GM12872 (cell line): ENCODE data around the gene HYAL3.

Experiments used
- TF ChIP-seq, protein P1 (sequence below): IDR thresholded peaks from 3 replicates; pipeline ENCODE4 v1.5.1; 2011; ENCODE audit warnings: low read depth, mild to moderate bottlenecking, low read length, moderate library complexity; ENCODE audit not compliant: insufficient read depth

Gene HYAL3

DNA sequence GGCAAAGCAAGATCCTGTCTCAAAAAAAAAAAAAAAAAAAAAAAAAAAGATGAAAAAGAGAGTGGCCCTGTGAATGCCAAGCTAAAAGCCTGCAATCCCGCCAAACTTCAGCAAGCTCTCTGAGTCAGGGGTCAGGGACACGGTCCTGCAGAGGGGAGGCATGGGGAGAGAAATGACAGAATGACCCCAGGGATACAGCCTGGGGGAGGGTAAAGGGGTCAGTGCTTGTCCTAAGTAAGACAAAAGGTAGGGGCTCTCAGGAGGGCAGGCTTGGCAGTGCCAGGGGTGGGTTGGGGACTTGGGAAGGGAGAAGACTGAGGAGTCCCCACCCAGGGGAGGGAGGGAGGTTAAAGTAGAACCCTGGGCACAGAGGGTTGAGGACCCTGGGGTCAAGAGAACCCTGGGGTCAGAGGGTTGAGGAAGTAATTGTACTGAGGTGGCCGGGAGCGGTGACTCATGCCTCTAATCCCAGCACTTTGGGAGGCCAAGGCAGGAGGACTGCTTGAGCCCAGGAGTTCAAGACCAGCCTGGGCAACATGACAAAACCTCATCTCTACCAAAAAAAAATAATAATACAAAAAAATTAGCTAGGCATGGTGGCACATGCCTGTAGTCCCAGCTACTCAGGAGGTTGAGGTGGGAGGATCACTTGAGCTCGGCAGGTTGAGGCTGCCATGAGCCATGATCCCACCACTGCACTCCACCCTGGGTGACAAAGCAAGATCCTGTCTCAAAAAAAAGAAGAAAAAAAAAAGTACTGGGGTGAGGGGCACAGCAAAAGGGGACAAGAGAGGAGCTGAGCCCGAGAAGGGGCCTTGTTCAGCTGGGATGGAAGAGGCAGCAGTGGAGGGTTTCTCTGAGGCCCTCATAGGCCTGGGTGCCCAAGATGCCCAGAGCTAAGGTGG, 35.5 kb downstream of the HYAL3 start:
- TF ChIP-seq, protein P1, sequence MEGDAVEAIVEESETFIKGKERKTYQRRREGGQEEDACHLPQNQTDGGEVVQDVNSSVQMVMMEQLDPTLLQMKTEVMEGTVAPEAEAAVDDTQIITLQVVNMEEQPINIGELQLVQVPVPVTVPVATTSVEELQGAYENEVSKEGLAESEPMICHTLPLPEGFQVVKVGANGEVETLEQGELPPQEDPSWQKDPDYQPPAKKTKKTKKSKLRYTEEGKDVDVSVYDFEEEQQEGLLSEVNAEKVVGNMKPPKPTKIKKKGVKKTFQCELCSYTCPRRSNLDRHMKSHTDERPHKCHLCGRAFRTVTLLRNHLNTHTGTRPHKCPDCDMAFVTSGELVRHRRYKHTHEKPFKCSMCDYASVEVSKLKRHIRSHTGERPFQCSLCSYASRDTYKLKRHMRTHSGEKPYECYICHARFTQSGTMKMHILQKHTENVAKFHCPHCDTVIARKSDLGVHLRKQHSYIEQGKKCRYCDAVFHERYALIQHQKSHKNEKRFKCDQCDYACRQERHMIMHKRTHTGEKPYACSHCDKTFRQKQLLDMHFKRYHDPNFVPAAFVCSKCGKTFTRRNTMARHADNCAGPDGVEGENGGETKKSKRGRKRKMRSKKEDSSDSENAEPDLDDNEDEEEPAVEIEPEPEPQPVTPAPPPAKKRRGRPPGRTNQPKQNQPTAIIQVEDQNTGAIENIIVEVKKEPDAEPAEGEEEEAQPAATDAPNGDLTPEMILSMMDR = no peak

DNA sequence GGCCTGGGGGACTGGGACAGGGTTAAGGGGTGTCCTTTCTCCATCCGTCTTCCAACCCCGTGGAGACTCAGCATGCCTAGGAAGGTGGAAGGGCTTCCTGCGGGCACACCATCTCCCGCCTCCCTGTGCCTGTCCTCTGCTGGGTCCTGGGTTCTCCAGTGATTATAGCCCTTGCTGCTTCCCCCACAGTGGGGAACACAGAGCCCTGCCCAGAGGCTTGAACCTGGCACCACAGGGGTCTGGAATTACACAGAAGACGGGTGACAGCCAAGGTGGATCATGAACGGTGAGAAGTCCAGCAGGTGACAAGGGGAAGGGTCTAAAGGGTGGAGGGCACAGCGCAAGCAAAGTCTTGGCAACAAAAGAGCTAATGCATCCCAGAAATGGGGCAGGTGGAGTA, 36.4 kb downstream of the HYAL3 start:
- TF ChIP-seq, protein P1 = no peak

DNA sequence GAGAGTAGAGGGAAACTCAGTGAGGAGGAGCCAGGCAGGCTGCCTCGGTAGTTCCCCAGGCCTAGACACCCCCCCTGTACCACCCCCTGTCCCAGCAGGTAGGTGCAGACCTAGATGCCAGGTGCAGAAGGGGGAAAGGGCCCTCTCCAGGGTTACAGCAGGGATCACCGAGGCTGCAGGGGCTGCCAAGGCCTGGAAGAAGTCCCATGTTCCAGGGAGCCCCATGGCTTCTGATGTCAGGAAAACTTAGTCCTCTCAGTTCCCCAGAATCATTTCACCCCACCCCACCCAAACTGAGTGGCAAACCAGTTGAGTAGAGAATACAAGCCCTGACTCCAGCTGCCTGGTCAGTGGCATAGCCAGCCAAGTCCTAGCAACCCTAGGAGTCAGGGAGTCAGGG, 37.7 kb downstream of the HYAL3 start:
- TF ChIP-seq, protein P1 = no peak

DNA sequence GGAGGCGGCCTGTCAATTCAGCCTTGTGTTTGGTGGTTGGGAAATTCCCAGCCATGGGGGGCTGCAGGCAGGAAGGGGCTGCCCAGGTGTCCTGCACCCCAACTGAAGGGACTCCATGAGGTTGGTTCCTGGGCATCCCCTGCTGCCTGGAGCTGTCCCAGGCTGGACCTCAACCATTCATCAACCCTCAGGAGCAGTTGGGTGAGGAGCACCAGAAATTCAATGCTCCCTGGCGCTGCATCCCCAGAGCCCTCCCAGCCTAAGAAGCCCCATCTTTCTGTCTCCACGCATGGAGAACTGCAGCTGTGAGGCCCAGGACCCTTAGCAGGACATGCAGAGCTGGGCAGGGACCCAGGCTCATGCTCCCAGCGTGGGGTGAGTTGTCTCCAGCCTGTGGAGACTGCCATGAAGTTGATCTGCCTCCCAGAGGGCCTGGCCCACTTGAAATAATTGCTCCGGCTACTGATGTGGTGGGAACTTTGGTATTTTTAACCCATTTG, 38.2 kb downstream of the HYAL3 start:
- TF ChIP-seq, protein P1 = no peak

DNA sequence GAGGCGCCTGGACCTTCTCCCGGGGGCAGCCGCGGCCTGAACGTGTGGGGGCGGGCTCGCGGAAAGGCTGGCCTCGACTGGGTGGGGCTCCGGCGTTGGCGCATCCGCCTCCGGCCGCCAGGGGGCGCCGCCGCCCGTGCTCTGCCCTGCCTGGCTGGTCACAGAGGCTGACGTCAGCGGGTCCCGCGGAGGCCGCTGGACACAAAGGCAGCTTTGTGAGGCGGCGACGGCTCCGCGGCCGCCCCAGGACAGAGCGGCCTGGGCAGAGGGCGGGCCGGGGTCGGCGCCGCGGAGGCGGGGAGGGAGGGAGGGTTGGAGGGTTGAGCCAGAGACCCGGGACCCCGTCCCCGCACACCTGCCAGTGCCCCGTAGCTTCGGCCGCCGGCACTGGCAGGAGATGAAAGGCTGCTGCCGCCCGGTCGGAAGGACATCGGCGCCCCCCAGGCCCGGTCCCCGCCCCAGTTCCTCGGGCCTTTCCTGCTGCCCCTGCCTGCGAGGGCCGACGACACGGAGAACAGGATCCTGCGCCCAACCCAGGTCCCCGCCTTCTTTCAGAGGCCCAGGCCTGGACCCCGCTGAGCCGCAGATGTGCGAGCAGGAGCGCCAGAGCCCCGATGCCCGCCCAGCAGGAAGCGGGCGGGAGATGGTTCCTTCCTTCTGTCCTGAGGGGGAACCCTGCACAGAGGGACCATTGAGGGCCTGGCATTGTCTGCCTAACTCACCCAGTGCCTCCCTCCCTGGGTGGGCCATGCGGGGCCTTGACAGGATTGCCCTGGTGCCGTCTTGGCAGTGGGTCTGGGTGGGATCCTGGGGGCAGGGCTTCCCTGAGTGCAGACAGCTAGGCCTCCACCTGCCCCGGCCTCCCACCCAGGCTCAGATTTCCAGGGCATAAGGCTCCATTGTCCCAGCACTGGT, 38.9 kb downstream of the HYAL3 start:
- TF ChIP-seq, protein P1 = peak; percentile 93

DNA sequence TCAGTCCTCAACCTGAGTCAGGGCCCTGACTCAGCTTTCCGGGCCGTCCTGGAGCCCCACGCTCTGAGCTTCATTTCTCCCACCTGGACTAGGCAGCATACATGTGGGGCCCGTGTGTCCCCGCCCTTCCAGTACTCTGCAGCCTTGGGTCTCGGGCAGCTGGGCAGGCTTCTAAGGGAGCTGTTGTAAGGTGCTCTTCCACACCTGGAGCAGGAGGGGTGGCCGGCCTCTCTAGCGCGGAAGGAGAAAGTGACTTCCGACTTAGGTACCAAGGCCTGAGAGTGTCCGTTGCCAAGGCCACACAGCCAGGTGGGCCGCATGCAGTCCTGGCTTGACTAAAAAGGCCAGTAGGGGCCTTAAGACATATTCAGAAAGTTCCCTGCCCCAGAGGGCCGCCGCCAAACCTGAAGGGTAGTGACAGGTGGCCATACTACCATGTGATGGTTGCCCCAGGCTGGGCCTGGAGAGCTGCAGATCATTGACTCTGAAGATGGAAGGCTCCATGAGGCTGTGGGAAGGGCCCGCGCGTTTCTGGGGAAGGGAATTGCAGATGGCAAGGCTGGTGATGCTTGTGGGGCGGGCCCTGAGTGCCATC, 39.7 kb downstream of the HYAL3 start:
- TF ChIP-seq, protein P1 = no peak

DNA sequence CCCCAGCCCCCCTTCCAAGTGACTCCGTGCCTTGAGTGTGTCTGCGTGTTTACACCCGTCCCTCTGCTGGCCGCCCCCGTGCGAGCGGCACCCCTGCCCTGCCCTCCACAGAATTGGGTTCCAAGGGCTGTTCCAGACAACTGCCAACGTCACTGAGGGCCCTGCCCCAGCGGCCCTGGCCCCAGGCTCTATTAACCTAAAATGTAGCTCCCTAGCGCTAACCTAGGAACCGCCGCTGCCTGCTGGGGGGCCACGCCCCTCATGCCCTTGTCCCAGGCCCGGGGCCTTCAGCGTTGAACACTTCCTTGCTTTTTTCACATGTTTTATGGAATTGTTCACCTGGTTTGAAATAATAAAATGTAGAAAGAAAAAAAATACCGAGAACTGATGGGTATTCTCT, 40.2 kb downstream of the HYAL3 start:
- TF ChIP-seq, protein P1 = no peak
